Inflammatory macrophage treated with lipopolysaccharide for 1 hour (primary cell): Measurements from ENCODE around the gene SSH2.
A peak's percentile ranks its signal among the peaks of the same experiment; 100 is the strongest.

Experiments used
- DNase-seq, 2 donors: peaks; one replicate each; pipeline ENCODE4 v3.0.0-alpha.2; 2020 to 2022

Gene SSH2

GRCh38 chr17:29597361-29598172 lies 332.5 kb downstream of the SSH2 start:
- no peak for DNase-seq

- no peak for DNase-seq
These were observed 333.2 kb downstream of the SSH2 start for GRCh38 chr17:29596811-29597210.

- DNase-seq = no peak
These were observed 333.9 kb downstream of the SSH2 start for GRCh38 chr17:29595943-29596774.

GRCh38 chr17:29595107-29595942 lies 334.7 kb downstream of the SSH2 start:
- DNase-seq = no peak

- DNase-seq = no peak
These were observed 335.4 kb downstream of the SSH2 start for GRCh38 chr17:29594519-29595090.

- DNase-seq = no peak
These were observed 336.2 kb downstream of the SSH2 start for GRCh38 chr17:29593591-29594518.

GRCh38 chr17:29592850-29593551 lies 337.0 kb downstream of the SSH2 start, which contains the start of gene ANKRD13B:
TSS of gene ANKRD13B (plus strand) at chr17:29593132. CDS start at chr17:29593622, 490 bp downstream.
- DNase-seq = no peak

- peak; percentile 38 to 79 for DNase-seq
These were observed 338.1 kb downstream of the SSH2 start for GRCh38 chr17:29591737-29592608.

- no peak for DNase-seq
These were observed 338.8 kb downstream of the SSH2 start for GRCh38 chr17:29591146-29591736.

GRCh38 chr17:29590411-29591145 lies 339.4 kb downstream of the SSH2 start:
- peak in 1 of 2 donors; percentile 43 for DNase-seq

GRCh38 chr17:29589524-29590410 lies 340.3 kb downstream of the SSH2 start, which contains the start of gene GIT1:
TSS of gene GIT1 (minus strand) at chr17:29589648. CDS start at chr17:29589378, 270 bp downstream.
- DNase-seq = peak; percentile 78 to 87

- no peak for DNase-seq
These were observed 341.2 kb downstream of the SSH2 start for GRCh38 chr17:29588562-29589411.

GRCh38 chr17:29588017-29588561 lies 341.9 kb downstream of the SSH2 start:
- DNase-seq = no peak

- DNase-seq = no peak
These were observed 342.4 kb downstream of the SSH2 start for GRCh38 chr17:29587591-29587990.

GRCh38 chr17:29586676-29587469 lies 343.2 kb downstream of the SSH2 start:
- no peak for DNase-seq
